ENCODE data around the gene TMEM72.

The TMEM72 gene

DNA sequence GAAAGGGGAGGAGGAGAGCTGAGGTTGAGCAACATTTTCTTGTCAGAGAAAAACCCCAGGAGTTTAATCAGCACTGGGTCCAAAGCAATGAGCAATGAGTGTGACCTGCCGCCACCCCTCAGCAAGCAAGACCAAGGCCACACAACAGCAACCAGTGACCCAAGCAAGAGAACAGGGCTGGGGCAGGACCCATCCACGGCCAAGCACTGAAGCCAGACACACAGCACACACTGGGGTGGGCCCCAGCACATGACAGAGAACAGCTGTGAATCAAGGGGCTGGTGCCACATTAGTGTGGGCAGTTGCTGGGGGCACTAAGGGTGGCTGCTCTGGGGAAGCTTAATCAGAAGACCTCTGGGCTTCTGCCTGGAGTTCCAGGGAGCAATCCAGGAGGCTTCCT is 16.2 kb downstream of the TMEM72 start:
- Mint-ChIP-seq H3K9me3 (no peaks in the 10 kb centered on the region), H3K27me3 (no peaks in the 10 kb centered on the region), H3K4me1 (ENCODE audit: low read depth in 2 of 2) (no peaks in the 10 kb centered on the region), H3K36me3 (ENCODE audit: insufficient read depth) (no peaks in the 10 kb centered on the region), H3K27ac (no peak overlapping the region), H3K4me3 (no peak overlapping the region)
- ATAC-seq (replicated peaks) (no peak), DNase-seq (no peak)

DNA sequence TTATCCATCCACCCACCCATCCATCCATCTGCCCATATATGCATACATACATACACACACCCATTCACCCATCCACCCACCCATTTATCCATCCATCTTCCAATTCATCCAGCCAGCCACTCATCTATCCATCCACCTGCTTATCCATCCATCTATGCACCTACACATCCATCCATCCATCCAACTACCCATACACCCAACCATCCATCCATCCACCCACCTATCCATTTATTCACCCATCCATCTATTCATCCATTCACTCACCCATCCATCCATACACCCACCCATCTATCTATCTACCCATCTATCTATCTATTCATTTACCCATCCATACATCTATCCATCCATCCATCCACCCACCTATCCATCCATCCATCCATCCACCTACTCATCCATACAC is 17.3 kb downstream of the TMEM72 start:
- no peaks in the 10 kb centered on the region for H3K36me3 Mint-ChIP-seq (ENCODE audit: insufficient read depth)
- no peak overlapping the region for H3K4me3 Mint-ChIP-seq
- H3K27me3 Mint-ChIP-seq: no peaks in the 10 kb centered on the region
- no peak for DNase-seq
- no peaks in the 10 kb centered on the region for H3K9me3 Mint-ChIP-seq
- ATAC-seq (replicated peaks): no peak
- H3K27ac Mint-ChIP-seq: no peak overlapping the region
- peaks cover 0 to 2% of the 10 kb centered on the region in 2 donors for H3K4me1 Mint-ChIP-seq (ENCODE audit: low read depth in 2 of 2)

DNA sequence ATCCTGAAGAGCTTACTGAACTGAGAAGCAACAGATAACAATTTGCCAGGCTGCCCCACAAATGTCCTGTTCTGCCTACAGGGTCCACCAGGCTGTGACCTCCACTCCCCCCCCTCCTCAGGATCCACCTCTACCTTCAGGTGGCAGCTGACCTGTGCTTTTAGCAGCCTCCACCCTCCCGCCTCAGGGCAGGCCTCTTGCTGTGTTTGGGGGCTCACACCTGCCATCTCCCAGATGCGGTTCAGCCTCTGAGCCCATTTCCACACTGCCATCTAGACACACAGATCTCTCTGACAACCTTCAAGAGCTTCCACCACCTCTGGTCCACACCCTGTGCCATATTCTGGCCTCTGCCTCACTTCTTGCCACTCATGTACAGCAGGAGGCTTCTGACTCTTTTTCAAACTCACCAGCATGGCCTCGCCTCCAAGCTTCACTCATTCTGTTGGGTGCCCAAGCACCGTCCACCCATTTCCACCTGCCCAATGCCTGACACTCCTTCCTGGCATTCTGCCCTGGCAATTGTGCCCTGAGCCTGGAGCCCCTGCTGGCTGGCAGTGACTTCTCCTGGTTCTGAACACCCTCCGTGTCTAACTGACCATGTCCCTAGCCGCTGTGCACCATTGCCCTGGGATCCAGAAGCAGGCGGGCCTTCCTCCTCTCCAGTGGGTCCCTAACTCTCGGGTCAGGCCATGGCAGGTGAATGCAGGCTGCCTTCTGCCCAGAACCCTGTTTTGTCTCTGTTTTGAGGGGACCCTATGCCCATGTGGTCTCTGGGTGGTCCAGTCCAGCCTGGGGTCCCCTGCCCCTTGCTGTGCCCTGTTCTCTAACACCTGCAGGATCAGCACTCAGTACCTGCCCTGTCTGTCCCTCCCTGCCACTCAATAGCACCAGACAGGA is 18.5 kb downstream of the TMEM72 start:
- DNase-seq (no peak), ATAC-seq (replicated peaks) (no peak)
- no peak overlapping the region for H3K4me3 Mint-ChIP-seq
- H3K27ac Mint-ChIP-seq: no peak overlapping the region
- H3K36me3 Mint-ChIP-seq (ENCODE audit: insufficient read depth): no peaks in the 10 kb centered on the region
- peaks cover 0 to 2% of the 10 kb centered on the region in 2 donors for H3K4me1 Mint-ChIP-seq (ENCODE audit: low read depth in 2 of 2)
- H3K27me3 Mint-ChIP-seq: peaks cover 0 to 2% of the 10 kb centered on the region in 2 donors
- no peaks in the 10 kb centered on the region for H3K9me3 Mint-ChIP-seq

DNA sequence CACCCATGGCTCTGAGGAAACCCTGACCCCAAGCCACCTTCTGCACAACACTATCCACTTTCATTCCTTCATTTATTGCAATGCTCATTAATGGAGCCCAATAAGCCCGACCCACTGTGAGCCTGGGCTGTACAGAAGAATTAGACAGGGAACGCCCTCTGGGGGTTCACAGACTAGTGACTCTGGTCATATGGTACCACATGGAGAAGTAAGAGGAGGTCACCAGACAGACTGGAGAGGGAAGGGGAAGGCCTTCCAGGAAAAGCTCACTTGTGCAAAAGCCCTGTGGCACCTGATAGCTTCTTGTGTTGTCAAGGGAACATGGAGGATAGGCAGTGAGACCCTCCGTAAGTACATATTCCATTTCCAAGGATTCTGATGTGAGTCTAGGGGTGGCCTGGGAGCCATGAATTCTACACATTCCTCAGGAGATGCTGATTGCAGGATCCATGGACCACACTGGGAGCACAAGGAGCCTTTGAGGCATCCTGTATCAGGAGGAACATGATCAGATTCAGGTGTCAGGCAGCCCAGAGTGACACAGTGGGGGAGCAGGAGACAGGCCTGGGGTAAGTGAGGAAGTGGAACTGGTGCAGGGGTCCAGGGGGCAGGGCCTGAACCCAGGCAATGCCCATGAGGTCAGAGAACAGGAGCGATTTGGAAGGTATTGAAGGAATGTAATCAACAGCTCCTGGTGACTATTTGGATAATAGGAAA is 19.9 kb downstream of the TMEM72 start:
- no peaks in the 10 kb centered on the region for H3K9me3 Mint-ChIP-seq

DNA sequence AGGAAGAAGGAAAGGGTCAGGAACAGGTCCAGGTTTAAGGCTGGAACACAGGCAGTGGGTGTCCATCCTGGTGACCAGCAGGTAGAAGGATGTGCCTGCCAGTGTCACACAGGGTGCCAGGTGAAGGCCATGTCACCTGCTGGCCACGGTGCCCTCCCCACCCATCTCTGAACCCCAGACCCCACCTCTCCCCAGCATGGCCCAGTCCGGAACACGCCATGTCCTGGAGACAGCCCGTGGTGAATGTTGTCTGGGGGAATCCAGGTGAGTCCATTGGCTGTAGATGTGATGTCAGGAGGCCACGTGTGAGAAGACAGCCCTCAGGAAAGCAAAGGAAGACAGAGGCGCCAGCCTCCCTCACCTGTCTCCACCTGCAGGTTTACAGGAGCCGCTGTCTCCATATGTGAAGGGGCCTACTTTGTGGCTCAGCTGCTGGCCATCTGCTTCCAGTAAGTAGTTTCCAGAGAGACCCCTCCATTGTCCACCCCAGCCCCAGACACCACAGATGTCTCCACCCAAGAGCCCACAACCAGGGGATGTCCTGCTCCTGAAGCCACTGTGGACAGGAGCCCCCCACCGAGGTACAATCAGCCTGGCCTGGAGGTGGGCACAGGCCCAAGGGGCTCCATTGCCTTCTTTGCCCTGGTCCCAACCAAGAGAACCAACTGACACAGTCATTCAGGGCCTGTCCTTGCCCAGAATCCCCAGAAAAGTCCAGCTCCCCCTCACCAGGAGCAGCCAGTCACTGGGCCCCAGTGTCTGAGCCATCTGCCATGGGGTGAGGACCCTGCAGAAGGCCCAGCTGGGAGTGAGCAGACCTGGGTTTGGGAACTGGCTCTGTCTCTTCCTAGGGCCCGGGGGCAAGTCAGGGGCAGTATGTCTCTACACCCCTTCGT is 20.7 kb downstream of the TMEM72 start:
- peaks cover 0 to 12% of the 10 kb centered on the region in 2 donors for H3K27me3 Mint-ChIP-seq
- no peak overlapping the region for H3K4me3 Mint-ChIP-seq
- H3K9me3 Mint-ChIP-seq: no peaks in the 10 kb centered on the region
- DNase-seq: no peak
- no peaks in the 10 kb centered on the region for H3K36me3 Mint-ChIP-seq (ENCODE audit: insufficient read depth)
- no peak overlapping the region for H3K27ac Mint-ChIP-seq
- H3K4me1 Mint-ChIP-seq (ENCODE audit: low read depth in 2 of 2): peaks cover 0 to 11% of the 10 kb centered on the region in 2 donors
- ATAC-seq (replicated peaks): no peak

More for the DNA sequence above, 19.9 kb downstream of the TMEM72 start:
- no peaks in the 10 kb centered on the region for H3K36me3 Mint-ChIP-seq (ENCODE audit: insufficient read depth)
- no peak for DNase-seq
- ATAC-seq (replicated peaks): no peak
- no peak overlapping the region for H3K27ac Mint-ChIP-seq
- H3K27me3 Mint-ChIP-seq: peaks cover 0 to 12% of the 10 kb centered on the region in 2 donors
- peaks cover 0 to 11% of the 10 kb centered on the region in 2 donors for H3K4me1 Mint-ChIP-seq (ENCODE audit: low read depth in 2 of 2)
- H3K4me3 Mint-ChIP-seq: no peak overlapping the region

DNA sequence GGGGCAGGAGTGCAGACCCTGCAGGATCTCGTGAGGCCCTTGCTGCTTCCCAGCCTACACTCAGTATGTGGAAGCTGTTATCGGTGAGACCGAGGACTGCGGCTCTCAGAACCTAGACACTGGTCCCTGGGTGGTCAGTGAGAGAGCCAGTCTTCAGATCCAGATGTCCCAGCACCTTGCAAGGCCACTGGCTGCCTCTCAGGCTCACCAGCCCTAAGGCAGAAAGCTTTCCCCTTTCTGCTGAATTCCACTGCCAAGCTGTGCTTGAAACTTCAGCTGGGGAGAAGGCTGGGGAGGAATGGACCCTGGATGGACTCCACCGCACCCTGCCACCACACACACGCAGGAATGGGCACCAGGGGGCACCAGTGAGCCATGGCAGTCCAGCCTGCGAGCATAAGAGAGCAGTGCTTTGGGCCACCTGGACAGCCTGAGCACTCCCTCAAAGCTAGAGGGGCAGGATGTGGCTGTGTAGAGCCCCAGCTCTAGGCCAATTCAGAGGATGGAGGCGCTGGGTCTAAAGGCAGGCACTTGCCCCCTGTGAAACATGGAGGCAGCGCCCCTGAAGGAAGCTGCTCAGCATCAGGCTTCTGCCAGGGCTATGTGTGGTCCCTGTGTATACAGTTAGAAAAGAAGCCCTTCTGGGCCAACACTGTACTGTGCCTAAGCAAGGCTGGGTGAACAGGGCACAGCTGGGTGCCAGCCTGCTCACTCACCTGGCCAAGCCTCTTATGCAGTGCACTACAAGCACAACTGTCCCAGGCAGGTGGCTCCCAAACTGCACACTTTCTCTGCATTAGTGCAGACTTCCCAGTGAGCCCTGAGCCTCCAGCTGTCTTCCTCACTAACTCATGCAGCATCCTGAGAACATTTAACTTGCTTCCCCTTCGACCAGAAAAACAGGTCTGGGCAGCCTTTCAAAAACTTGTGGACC is 21.6 kb downstream of the TMEM72 start:
- Mint-ChIP-seq H3K27ac (no peak overlapping the region), H3K4me3 (no peak overlapping the region), H3K36me3 (ENCODE audit: insufficient read depth) (no peaks in the 10 kb centered on the region), H3K4me1 (ENCODE audit: low read depth in 2 of 2) (peaks cover 0 to 11% of the 10 kb centered on the region in 2 donors), H3K27me3 (peaks cover 0 to 12% of the 10 kb centered on the region in 2 donors), H3K9me3 (no peaks in the 10 kb centered on the region)
- DNase-seq (peak; percentile 82 to 86 (median 85)), ATAC-seq (replicated peaks) (peak; percentile 97)

DNA sequence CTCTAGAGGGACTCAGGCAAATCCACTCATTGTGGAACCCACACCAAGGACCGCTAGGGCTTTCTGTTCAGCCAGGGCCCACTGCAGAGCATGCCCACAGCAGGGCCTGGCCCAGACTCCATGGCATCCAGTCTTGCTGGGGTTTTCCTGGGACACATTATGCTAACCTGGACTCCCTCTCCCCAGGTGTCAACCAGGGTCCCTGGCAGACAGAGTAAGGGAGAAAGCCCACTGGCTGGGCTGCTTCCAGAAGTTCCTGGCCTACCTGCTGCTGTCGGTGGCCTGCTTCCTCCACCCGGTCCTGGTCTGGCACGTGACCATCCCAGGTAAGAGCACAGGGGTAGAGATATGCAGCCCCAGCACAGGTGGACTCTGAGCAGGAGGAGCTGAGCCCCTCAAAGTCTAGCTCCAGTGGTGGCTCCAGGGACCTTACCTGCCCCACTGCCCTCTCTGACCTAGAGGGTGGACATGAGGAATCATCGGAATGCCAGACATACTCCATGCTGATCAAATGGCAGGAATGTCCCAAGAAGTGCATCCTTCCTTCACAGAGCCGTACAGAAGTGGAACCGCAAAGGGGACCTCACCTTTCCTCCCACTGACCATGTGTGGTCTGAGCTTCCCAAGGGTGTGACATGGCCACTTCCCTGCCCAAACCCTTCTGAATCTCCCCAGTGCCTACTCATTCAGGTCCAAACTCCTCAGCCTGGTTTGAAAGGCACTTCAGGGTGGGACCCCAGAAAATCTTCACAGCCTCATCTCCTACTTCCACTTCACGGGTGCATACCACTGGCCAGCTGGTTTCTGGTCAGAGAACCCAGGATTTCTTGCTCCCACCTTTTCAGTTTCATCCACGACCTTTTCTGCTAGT is 22.5 kb downstream of the TMEM72 start:
- DNase-seq (no peak), ATAC-seq (replicated peaks) (no peak)
- H3K4me1 Mint-ChIP-seq (ENCODE audit: low read depth in 2 of 2): peaks cover 0 to 11% of the 10 kb centered on the region in 2 donors
- H3K27me3 Mint-ChIP-seq: peaks cover 0 to 14% of the 10 kb centered on the region in 2 donors
- no peaks in the 10 kb centered on the region for H3K9me3 Mint-ChIP-seq
- no peak overlapping the region for H3K27ac Mint-ChIP-seq
- no peak overlapping the region for H3K4me3 Mint-ChIP-seq
- H3K36me3 Mint-ChIP-seq (ENCODE audit: insufficient read depth): no peaks in the 10 kb centered on the region

DNA sequence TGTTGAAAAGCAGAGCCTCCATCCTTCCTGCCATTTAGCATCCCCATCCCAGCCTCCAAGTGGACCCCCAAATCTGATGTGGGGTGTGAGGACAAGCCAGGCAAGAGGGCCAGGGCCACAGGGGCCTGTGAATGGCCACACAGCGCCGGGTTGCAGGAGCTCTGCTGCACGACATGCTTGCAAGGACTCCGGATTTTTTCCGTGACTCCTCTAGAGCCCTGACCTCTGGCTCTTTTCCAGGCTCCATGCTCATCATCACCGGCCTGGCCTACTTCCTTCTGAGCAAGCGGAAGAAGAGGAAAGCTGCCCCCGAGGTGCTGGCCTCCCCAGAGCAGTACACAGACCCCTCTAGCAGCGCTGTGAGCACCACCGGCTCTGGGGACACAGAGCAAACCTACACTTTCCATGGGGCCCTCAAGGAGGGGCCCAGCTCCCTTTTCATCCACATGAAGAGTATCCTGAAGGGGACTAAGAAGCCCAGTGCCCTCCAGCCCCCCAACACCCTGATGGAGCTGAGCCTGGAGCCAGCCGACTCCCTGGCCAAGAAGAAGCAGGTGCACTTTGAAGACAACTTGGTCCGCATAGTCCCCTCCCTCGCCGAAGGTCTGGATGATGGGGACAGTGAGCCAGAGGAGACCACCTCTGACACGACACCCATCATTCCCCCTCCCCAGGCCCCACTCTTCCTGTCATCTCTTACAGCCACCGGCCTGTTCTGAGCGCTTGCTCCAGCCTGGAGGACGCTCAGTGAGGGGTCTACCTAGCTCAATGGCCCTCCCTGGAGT is 23.5 kb downstream of the TMEM72 start:
- ATAC-seq (replicated peaks): no peak
- Mint-ChIP-seq H3K4me3 (no peak overlapping the region), H3K9me3 (no peaks in the 10 kb centered on the region), H3K36me3 (ENCODE audit: insufficient read depth) (no peaks in the 10 kb centered on the region), H3K27ac (peak overlapping the region in 1 of 2 donors; percentile 51), H3K4me1 (ENCODE audit: low read depth in 2 of 2) (peaks cover 0 to 11% of the 10 kb centered on the region in 2 donors), H3K27me3 (peaks cover 0 to 19% of the 10 kb centered on the region in 2 donors)
- DNase-seq: no peak

DNA sequence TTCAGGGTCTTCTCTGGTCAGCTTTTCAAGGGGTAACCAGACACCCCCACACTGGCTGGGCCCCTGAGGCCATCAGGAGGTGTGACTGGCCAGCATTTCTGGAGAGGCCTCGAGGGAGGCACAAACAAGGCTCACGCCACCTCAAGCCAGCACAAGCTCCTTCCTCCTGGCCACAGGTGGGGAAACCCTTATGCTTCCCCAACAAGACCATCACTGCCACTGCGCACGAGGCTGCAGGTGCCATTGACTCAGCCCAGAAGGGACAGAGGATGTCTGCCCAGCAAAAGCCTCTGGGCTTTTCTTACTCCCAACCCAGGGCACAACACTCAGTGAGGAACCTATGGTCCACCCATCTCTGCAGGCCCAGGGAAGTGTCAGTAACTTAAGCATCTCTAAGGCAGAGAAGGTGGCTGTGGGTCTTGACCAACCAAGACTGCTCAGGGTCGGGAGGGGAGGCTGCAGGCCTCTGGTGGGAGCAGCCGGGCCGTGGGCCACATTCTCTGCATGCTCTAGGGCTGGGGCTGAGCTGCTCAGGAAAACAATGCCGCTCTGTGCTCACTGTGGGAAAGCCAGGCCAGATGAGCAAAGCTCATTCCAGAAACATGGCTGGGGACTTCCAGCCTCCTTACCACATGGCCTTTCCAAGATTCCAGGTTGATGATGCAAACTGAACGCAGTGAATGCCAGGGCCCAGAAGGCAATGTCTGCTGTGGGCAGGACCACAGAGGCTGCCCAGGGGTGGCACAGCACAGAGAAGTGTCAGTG is 24.2 kb downstream of the TMEM72 start:
- DNase-seq (no peak), ATAC-seq (replicated peaks) (no peak)
- Mint-ChIP-seq H3K9me3 (no peaks in the 10 kb centered on the region), H3K27me3 (peaks cover 0 to 19% of the 10 kb centered on the region in 2 donors), H3K4me1 (ENCODE audit: low read depth in 2 of 2) (peaks cover 0 to 11% of the 10 kb centered on the region in 2 donors), H3K36me3 (ENCODE audit: insufficient read depth) (no peaks in the 10 kb centered on the region), H3K27ac (peak overlapping the region; percentile 51 to 81), H3K4me3 (no peak overlapping the region)

DNA sequence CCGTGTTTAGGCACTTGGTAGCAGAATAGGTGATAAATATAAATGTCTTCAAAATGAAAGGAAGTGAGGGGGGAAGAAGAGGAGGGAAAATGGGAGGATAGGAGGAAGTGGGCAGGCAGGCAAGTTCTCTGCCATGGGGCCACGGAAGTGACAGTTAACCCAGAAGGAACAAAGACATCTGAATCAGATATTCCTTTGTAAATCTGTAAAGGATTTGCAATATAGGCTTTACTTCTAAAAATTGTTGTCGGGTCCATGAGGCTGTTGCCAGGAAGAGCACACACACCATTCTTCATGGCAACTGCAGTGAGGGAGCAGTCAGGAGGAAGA is 24.8 kb downstream of the TMEM72 start:
- Mint-ChIP-seq H3K27ac (peak overlapping the region; percentile 51 to 81), H3K4me3 (no peak overlapping the region), H3K27me3 (peaks cover 0 to 19% of the 10 kb centered on the region in 2 donors), H3K9me3 (no peaks in the 10 kb centered on the region), H3K4me1 (ENCODE audit: low read depth in 2 of 2) (peaks cover 0 to 11% of the 10 kb centered on the region in 2 donors), H3K36me3 (ENCODE audit: insufficient read depth) (no peaks in the 10 kb centered on the region)
- ATAC-seq (replicated peaks) (no peak), DNase-seq (no peak)

Data from effector memory CD8-positive, alpha-beta T cell (primary cell).